Stomach (tissue), 4 donors: Measurements from ENCODE around the gene FHIP2A.

ENCODE experiments used
- CTCF ChIP-seq, 7 experiments: fragments of 450-650 bp in 4 of 7; fragments of 200-600 bp in 3 of 7; sonication (generic) in 3 of 7; IDR thresholded peaks; one replicate each; pipeline ENCODE4 v1.5.1; 2016 to 2019; ENCODE audit warnings: antibody characterized with exemption in 7 of 7, control low read depth in 2 of 7, mild to moderate bottlenecking in 1 of 7
- EP300 ChIP-seq: sonication (generic); formaldehyde crosslinking; IDR thresholded peaks from one replicate; pipeline ENCODE4 v1.6.1; 2017; ENCODE audit warnings: antibody characterized with exemption
- POLR2A ChIP-seq, 4 donors: fragments of 450-650 bp; IDR thresholded peaks; one replicate each; pipeline ENCODE4 v1.6.1; 2016; ENCODE audit warnings: antibody characterized with exemption in 4 of 4, control low read depth in 2 of 4, mild to moderate bottlenecking in 1 of 4, moderate library complexity in 1 of 4

GRCh38 chr10:114816308-114816707 lies 5.3 kb upstream of the FHIP2A start:
- TF ChIP-seq CTCF (IDR thresholded peaks at IDR 0.05) (no peak), POLR2A (IDR thresholded peaks at IDR 0.05) (no peak), EP300 (no peak)
